MCF 10A (cell line): ENCODE results near the gene AKNA. TPM values are rescaled to one million over a fixed set of nuclear protein-coding genes. Genes with fewer than 3 reads are reported as not detected.

Experiments
- BruUV-seq: library from RNA; stranded (reverse); fragments of 400-500 nt; replicated peaks from 2 replicates; lab custom pipeline; 2021; lab: Mats Ljungman, UMichigan
- CTCF ChIA-PET: fragments of 300-600 bp; sonication (Branson Sonifier 250); formaldehyde crosslinking; extraction: SDS; loops from one replicate; lab custom pipeline; 2021; ENCODE audit warnings: antibody characterized with exemption, inconsistent platforms; lab: Yijun Ruan, JAX
- POLR2A ChIA-PET: fragments of 300-600, 350-650 bp; sonication (Branson Sonifier 250); formaldehyde crosslinking; extraction: SDS; loops from one replicate; lab custom pipeline; 2020; ENCODE audit warnings: antibody characterized with exemption, inconsistent platforms; lab: Yijun Ruan, JAX
- DNase-seq: peaks from one replicate; pipeline ENCODE4 v3.0.0-alpha.2; 2018; ENCODE audit not compliant: unreplicated experiment
- H3K27ac Mint-ChIP-seq: one replicate; pipeline ENCODE4 v1.8.0; 2022; ENCODE audit warnings: mild to moderate bottlenecking, low read depth, mixed read lengths; ENCODE audit not compliant: unreplicated experiment
- H3K27me3 Mint-ChIP-seq: one replicate; pipeline ENCODE4 v1.8.0; 2022; ENCODE audit warnings: mixed read lengths; ENCODE audit not compliant: insufficient read depth, unreplicated experiment
- H3K36me3 Mint-ChIP-seq: one replicate; pipeline ENCODE4 v1.8.0; 2022; ENCODE audit warnings: mild to moderate bottlenecking, moderate library complexity, mixed read lengths; ENCODE audit not compliant: insufficient read depth, unreplicated experiment
- H3K4me1 Mint-ChIP-seq: one replicate; pipeline ENCODE4 v1.8.0; 2022; ENCODE audit warnings: mixed read lengths; ENCODE audit not compliant: insufficient read depth, unreplicated experiment
- H3K4me3 Mint-ChIP-seq: one replicate; pipeline ENCODE4 v1.8.0; 2022; ENCODE audit warnings: mild to moderate bottlenecking, moderate library complexity, mixed read lengths; ENCODE audit not compliant: unreplicated experiment
- H3K9me3 Mint-ChIP-seq: one replicate; pipeline ENCODE4 v1.8.0; 2022; ENCODE audit warnings: mixed read lengths; ENCODE audit not compliant: unreplicated experiment
- intact Hi-C: fragments of 100-400 bp; cut with micrococcal nuclease; formaldehyde crosslinking; loops from 2 replicates; pipeline ENCODE4 v1.14.1; 2022
- total RNA-seq: library from RNA; stranded (reverse); gene quantifications from 2 replicates; pipeline ENCODE4 v1.2.3, GENCODE V29; 2022
- TF ChIP-seq, protein P1 (sequence below): fragments of 200-600 bp; IDR thresholded peaks from one replicate; pipeline ENCODE4 v1.8.0; 2022; ENCODE audit warnings: antibody characterized with exemption, mild to moderate bottlenecking; ENCODE audit not compliant: unreplicated experiment

The AKNA gene
- total RNA-seq, 1 experiment from 2014 or later = 10.9 TPM

DNA sequence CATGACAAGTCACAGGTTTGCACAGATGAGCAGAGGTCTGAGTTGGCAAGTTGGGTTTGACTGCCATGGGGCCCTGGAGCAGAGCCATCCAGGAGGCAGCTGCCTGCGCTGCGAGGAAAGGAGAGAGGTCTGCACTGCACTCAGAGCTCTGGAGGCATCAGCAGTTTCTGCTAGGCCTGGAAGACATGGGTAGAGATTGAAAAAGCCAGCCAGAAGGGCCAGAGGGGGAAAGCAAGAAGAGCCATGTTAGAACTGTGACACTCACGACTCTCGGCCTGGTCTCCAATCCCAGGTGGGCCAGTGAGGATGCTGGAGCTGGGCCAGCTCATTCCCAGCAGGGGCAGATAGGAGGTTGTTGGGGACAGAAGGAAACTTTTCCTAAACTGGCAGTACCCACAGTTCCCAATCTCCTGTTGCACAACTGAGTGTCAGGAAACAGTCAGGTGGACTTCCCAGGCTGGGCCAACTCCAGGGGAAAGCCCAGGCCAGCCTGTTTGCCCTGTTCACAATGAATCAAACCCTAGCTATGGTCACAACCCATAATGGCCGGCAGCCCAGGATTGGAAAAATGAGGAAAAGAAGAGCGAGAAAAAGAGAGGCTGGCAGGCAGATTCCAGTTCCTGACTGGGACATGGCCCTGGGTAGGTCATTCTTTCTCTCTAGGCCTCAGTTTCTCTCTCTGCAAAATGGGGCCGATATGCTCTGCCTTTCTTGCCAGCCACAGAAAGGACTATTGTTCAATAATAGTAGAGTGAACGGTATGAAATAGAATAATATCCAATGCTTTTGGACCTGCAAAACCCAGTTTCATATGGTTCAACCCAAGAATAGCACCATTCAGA lies 72.7 kb downstream of the AKNA start:
- BruUV-seq = no TSS peak
- Mint-ChIP-seq H3K27me3 (no peaks in the 10 kb centered on the region), H3K9me3 (no peaks in the 10 kb centered on the region), H3K36me3 (no peaks in the 10 kb centered on the region), H3K4me1 (peaks cover 13% of the 10 kb centered on the region), H3K27ac (no peak overlapping the region), H3K4me3 (no peak overlapping the region)
- ChIA-PET POLR2A (no interaction called here), CTCF (interaction anchor here (0.8 to 1.5 kb wide), 3 partner anchors 23 to 233 kb away, joined by 3 to 7 read pairs (median 4); no protein-coding TSS in a partner anchor)
- DNase-seq = peak; percentile 26
- intact Hi-C loops = no loop called here
- TF ChIP-seq, protein P1, sequence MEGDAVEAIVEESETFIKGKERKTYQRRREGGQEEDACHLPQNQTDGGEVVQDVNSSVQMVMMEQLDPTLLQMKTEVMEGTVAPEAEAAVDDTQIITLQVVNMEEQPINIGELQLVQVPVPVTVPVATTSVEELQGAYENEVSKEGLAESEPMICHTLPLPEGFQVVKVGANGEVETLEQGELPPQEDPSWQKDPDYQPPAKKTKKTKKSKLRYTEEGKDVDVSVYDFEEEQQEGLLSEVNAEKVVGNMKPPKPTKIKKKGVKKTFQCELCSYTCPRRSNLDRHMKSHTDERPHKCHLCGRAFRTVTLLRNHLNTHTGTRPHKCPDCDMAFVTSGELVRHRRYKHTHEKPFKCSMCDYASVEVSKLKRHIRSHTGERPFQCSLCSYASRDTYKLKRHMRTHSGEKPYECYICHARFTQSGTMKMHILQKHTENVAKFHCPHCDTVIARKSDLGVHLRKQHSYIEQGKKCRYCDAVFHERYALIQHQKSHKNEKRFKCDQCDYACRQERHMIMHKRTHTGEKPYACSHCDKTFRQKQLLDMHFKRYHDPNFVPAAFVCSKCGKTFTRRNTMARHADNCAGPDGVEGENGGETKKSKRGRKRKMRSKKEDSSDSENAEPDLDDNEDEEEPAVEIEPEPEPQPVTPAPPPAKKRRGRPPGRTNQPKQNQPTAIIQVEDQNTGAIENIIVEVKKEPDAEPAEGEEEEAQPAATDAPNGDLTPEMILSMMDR = no peak

DNA sequence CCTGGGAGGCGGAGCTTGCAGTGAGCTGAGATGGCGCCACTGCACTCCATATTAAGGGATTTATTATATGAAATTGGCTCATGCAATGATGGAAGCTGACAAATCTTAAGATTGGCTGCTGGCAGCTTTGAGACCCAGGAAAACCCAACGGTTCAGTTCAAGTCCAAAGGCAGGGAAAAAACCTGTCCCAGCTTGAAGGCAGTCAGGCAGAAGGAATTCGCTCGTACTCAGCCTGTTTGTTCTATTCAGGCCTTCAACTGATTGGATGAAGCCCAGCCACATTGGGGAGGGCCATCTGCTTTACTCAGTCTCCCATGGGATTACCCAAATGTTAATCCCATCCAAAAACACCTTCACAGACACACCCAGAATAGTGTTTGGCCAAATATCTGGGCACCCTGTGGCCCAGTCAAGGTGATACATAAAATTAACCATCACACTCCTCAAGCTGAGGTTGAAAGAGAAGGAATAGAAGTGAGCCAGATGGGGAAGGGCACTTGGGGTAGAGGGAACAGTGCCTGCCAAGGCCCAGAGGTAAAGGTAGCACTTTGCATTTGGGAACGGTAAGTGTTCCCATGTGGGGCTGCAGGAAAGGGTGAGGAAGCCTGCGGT lies 73.4 kb downstream of the AKNA start:
- Mint-ChIP-seq H3K27ac (no peak overlapping the region), H3K4me3 (no peak overlapping the region), H3K9me3 (no peaks in the 10 kb centered on the region), H3K27me3 (no peaks in the 10 kb centered on the region), H3K36me3 (no peaks in the 10 kb centered on the region), H3K4me1 (peaks cover 12% of the 10 kb centered on the region)
- intact Hi-C loops = no loop called here
- no peak for DNase-seq
- ChIA-PET POLR2A (no interaction called here), CTCF (interaction anchor here (0.8 to 1.5 kb wide), 4 partner anchors 10 to 232 kb away, joined by 3 to 7 read pairs (median 4); no protein-coding TSS in a partner anchor)
- BruUV-seq = no TSS peak
- TF ChIP-seq, protein P1 = no peak

DNA sequence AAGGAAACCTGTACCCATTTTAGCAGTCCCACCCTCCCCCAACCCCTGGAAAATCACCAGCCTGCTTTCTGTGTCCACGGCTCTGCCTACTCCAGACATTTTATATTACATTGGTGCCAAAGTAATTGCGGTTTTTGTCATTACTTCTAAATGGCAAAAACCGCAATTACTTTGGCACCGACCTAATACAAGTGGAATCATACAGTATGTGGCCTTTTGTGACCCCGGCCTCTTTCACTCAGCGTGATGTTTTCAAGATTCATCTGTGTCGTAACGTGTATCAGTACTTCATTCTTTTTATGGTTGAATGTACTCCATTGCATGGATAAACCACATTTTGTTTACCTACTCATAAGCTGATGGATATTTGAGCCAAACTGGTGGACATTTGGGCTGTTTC lies 74.6 kb downstream of the AKNA start:
- intact Hi-C loops = no loop called here
- no TSS peak for BruUV-seq
- ChIA-PET POLR2A (no interaction called here), CTCF (interaction anchor here (1.0 to 1.2 kb wide), 2 partner anchors 8 to 629 kb away, joined by 3 to 4 read pairs; no protein-coding TSS in a partner anchor)
- DNase-seq = no peak
- Mint-ChIP-seq H3K36me3 (no peaks in the 10 kb centered on the region), H3K27ac (no peak overlapping the region), H3K27me3 (no peaks in the 10 kb centered on the region), H3K9me3 (no peaks in the 10 kb centered on the region), H3K4me3 (no peak overlapping the region), H3K4me1 (peaks cover 6% of the 10 kb centered on the region)
- TF ChIP-seq, protein P1 = no peak

DNA sequence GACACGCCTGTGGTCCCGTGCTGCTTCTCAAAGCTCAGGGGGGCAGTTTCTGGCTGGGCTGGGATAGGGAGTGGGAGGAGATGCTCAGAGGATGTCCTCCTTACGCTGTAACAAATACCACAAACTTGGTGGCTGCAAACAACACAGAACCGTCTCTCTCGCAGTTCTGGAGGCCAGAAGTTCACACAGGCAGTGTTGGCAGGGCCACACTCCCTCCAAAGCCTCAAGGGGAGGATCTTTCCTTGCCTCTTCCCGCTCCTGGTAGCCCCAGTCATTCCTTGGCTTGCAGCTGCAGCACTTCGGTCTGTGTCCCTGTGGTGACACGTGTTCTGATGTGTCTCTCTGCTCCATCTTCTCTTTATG lies 75.3 kb downstream of the AKNA start:
- Mint-ChIP-seq H3K27me3 (no peaks in the 10 kb centered on the region), H3K36me3 (no peaks in the 10 kb centered on the region), H3K4me3 (no peak overlapping the region), H3K4me1 (no peaks in the 10 kb centered on the region), H3K27ac (no peak overlapping the region), H3K9me3 (no peaks in the 10 kb centered on the region)
- ChIA-PET CTCF (no interaction called here), POLR2A (no interaction called here)
- no TSS peak for BruUV-seq
- intact Hi-C loops = no loop called here
- TF ChIP-seq, protein P1 = no peak
- DNase-seq = no peak
